SK-MEL-5 (cell line): ENCODE measurements around the gene ZSCAN22. TPM values are rescaled to one million over a fixed set of nuclear protein-coding genes. Genes with fewer than 3 reads are reported as not detected.
A peak's percentile ranks its signal among the peaks of the same experiment; 100 is the strongest.

Experiments
- DNase-seq: peaks from one replicate; pipeline ENCODE4 v3.0.0-alpha.2; 2016; ENCODE audit warnings: low read depth, low spot score
- in situ Hi-C: cut with HindIII; loops from 2 replicates; pipeline ENCODE4 v1.10.0; 2016; ENCODE audit warnings: low sequenced_read_pairs, high pct_unique_total_duplicates, low pct_unique_long_range_greater_than_20kb
- polyA plus RNA-seq, 2 experiments: library from polyadenylated mRNA; depleted of rRNA; stranded (reverse); fragments of >200 nt; gene quantifications; 2 replicates each; pipeline ENCODE4 v1.2.3, GENCODE V29; 2015
- total RNA-seq: library from RNA; depleted of rRNA; stranded (reverse); fragments of >200 nt; shearing (Covaris generic); gene quantifications from 2 replicates; pipeline ENCODE4 v1.2.3, GENCODE V29; 2014; rRNA removed

The ZSCAN22 gene
- 2.9 and 3.2 TPM in 2 replicates for total RNA-seq
- polyA plus RNA-seq (2015; cell fraction: cytosol; rRNA removed) = 3.7 and 4.0 TPM in 2 replicates
- polyA plus RNA-seq (2015; cell fraction: nucleus; rRNA removed) = 4.0 and 4.6 TPM in 2 replicates

DNA sequence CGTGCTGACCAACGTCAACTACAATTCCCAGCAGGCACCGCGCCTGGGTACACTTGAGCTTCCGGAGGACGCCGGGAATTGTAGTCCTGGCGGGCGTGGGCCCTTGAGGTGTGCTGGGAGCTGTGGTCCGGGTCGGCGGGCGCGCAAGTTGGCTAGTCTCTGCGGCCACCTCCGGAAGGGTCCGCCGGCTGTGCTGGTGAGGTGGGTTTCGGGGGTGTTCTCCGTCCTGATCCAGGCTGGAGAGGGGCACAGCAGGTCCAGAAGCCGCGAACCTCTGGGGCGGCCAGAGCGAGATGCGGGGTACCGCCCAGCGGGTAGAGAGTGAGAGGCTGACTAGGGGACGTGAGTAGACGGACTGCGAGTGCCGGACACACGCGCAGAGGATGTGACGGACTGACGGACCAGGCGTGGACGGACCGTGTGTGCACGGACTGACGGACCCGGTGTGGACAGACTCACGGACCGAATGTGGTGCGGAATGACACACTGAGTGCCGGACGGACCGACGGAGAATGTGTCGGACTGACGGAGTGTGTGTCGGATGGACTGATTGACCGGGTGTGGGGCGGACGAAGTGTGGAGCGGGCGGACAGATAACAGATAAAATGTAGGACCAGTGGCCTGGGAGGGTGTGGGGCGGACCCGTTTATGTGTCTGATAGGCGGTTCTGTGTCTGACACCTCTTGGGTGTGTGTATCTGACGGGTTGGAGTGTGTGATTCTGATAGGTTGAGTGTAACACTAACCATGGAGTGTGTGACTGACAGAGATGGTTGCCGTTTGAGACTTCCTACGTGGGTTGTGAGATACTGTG, at the start of gene ZSCAN22:
Gene ZSCAN22 (plus strand): TSS at position 81 of the 813 bp plus-strand sequence. CDS start 7,809 bp downstream, outside the sequence.
- in situ Hi-C loops = no loop called here
- peak; percentile 94 for DNase-seq

DNA sequence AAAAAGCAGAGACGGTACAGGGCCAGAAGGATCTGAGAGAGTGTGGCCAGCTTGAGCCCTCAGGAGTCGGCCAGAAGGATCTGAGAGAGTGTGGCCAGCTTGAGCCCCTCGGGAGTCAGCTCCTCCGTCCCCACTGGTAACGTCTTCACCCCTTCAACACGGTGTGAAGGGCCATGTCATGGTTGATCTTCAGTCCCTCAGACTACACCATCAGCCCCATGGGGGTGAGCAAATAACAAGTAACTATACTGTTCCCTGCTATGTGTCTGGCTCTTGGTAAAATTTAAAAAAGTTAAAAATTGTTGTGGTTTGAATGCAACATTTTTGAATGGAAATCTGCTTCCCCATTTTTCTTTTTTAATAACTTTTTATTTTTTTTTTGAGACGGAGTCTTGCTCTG, 49.6 kb upstream of the ZSCAN22 start:
- DNase-seq = no peak
- in situ Hi-C loops = no loop called here

- no peak for DNase-seq
- in situ Hi-C loops = no loop called here
These were observed 48.9 kb upstream of the ZSCAN22 start for GRCh38 chr19:58277748-58278540.

DNA sequence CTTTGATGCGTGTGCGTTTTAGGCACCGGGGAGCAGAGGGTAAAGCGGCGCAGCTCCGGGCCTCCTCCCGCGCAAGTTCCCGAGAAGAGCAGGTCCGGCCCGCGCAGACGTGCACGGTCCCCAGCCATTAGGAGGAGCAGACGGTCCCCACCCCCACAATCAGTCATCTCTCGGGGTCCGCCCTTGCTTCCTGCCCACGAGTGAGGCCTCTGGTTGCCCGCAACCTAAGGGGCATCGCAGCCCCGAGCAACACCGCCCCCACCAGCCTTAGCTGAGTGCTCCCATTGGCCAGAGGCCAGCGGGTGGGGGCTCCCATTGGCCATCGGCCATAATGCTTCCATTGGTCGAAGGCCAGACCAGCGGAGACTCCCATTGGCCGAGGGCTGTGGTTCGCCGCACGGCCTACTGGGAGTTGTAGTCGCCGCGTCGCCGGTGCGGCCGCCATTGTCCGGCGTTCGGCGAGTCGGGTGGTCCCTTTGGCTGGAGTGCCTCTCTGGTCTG, 48.2 kb upstream of the ZSCAN22 start, which contains the start of gene ZNF8:
Gene ZNF8 (plus strand): TSS at position 415 of the 501 bp plus-strand sequence. CDS start 127 bp downstream, outside the sequence.
- in situ Hi-C loops = no loop called here

GRCh38 chr19:58279042-58279924, 47.5 kb upstream of the ZSCAN22 start:
- peak; percentile 27 for DNase-seq
- in situ Hi-C loops = no loop called here

More for the DNA sequence above, 48.2 kb upstream of the ZSCAN22 start, which contains the start of gene ZNF8:
- DNase-seq = peak; percentile 97

GRCh38 chr19:58279925-58280316, 46.9 kb upstream of the ZSCAN22 start:
- DNase-seq = no peak
- in situ Hi-C loops = no loop called here

DNA sequence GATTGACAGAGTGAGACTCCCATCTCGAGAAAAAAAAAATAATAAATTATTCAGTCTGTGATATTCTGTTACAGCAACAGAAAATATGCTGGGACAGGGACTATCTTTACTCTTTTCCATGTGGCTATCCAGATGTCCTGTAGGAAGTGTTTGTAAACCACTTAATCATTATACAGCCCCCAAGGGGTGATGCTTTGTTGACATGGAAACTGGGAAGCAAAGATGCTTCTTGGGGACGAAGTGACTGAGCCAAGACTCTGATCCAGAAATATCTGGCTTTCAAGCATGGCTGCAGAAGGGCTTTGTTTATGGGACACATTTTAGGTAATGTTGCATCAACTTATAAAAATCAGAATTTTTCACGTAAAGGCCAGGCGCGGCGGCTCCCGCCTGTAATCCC, 42.6 kb upstream of the ZSCAN22 start:
- in situ Hi-C loops = no loop called here
- DNase-seq = no peak

DNA sequence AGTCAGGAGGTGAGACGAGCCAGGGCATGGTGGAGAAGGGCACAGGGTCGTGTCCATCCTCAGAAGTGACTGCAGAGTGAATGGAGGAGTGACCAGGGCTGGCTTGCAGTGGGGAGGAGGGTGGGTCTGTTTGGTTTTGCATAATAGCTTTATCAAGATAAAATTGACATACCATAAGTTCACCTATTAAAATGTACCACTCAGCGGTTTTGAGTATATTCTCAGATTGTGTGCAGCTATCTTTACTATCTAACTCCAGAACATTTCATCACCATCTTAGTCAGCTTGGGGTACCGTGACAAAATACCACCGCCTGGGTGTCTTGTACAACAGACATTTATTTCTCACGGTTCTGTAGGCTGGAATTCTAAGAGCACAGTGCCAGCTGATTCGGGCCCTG, 34.9 kb upstream of the ZSCAN22 start:
- in situ Hi-C loops = no loop called here
- DNase-seq = no peak

DNA sequence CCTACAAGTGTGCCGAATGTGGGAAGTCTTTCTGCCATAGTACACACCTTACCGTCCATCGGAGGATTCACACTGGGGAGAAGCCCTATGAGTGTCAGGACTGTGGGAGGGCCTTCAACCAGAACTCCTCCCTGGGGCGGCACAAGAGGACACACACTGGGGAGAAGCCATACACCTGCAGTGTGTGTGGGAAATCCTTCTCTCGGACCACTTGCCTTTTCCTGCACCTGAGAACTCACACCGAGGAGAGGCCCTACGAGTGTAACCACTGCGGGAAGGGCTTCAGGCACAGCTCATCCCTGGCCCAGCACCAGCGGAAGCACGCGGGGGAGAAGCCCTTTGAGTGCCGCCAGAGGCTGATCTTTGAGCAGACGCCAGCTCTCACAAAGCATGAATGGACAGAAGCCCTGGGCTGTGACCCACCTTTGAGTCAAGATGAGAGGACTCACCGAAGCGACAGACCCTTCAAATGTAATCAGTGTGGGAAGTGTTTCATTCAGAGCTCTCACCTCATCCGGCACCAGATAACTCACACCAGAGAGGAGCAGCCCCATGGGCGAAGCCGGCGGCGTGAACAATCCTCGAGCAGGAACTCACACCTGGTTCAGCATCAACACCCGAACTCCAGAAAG, 31.9 kb upstream of the ZSCAN22 start:
- in situ Hi-C loops = no loop called here
- DNase-seq = no peak

DNA sequence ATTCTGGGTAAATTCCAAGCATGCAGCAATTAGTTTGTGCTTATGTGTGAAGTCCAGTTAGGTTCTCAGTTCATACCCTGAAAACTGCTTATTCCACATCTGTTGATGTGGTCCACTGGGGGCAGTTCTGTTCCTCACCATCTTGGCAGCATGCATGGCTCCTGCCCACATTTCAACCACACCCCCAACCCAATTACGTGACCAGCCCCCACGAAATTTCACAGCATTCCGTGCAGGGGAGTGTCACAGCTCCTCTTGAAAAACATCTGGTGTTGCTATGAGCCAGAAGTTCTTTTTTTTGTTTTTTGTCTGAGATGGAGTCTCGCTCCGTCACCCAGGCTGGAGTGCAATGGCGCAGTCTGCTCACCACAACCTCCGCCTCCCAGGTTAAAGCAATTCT, 30.7 kb upstream of the ZSCAN22 start:
- no peak for DNase-seq
- in situ Hi-C loops = no loop called here

- DNase-seq = no peak
- in situ Hi-C loops = no loop called here
These were observed 26.2 kb upstream of the ZSCAN22 start for GRCh38 chr19:58300620-58301019.

DNA sequence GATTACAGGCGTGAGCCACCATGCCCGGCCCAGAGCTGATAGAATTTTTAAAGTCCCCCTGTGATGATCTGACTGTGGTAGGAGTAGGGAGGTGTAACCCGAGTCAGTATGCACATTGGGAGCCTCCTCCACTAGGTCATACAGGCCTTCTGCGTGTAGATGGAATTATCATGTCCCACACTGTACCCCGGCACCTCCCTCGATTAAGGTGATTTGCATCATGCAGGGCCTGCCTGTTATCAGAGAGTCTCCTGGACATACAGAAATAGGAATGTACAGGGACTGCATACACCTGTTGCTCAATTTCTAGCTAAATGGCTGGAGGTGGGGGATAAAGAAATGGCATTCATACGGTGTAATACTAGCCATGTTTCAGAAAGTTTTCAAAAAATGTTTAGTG, 22.5 kb upstream of the ZSCAN22 start:
- DNase-seq = no peak
- in situ Hi-C loops = no loop called here

DNA sequence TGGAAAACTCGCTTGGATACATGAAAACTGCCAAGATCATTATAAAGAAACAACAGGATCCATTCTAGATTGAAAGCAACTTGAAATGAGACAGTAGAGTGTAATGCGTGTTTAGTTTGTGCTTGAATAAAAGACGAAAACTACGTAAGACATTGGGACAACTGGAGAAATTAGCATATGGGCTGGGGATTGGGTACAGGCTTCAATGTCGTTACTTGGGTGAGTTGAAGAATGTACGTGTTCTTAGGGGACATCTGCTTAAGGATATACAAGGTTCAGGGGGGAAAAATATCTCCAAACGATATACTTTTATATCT, 22.1 kb upstream of the ZSCAN22 start:
- in situ Hi-C loops = no loop called here
- DNase-seq = no peak

- DNase-seq = peak; percentile 97
- in situ Hi-C loops = no loop called here
These were observed 21.5 kb upstream of the ZSCAN22 start, which contains the start of gene ERVK3-1 for GRCh38 chr19:58305065-58305931. Gene ERVK3-1, plus strand, starts transcription at chr19:58305377. Its CDS starts 6,792 bp downstream, at chr19:58312169.

DNA sequence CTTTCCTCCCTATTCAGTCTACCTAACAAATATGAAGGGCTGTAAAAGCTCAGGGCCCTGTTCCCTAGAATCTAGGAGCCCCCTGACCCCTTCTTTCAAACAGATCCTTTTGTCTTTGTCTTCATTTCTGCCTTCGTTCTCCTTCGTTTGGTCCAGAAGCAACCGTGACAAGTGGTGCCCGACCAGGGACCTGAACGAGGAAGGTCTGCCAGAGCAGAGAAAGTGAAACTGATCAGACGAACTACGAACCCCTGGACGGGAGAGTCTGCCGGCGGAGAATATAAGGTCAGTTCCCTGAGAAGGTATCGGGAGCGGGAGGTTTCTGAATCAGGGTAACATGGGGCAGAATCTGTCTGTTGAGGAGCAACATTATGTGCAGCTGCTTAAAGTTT, 20.9 kb upstream of the ZSCAN22 start:
- DNase-seq = no peak
- in situ Hi-C loops = no loop called here

GRCh38 chr19:58307736-58308135, 19.1 kb upstream of the ZSCAN22 start:
- no peak for DNase-seq
- in situ Hi-C loops = no loop called here
